Large intestine (tissue), 12 donors: ENCODE results near the gene CASP5. TPM values are rescaled to one million over a fixed set of nuclear protein-coding genes. Genes with fewer than 3 reads are reported as not detected.
"Not testable (repeated sequence)": the region's sequence is repeated elsewhere in the genome, so short reads cannot be mapped to it uniquely, and the experiment has no call there.

Experiments used
- DNase-seq, 2 donors: peaks; one replicate each; pipeline versions ENCODE4 v3.0.0 to v3.0.0-alpha.2; 2013
- H3K27ac ChIP-seq: one replicate; pipeline ENCODE4 v1.5.1; 2013; ENCODE audit warnings: low read length
- H3K27me3 ChIP-seq: 2 replicates; pipeline ENCODE4 v1.6.1; 2013; ENCODE audit warnings: low read length; ENCODE audit not compliant: control insufficient read depth, insufficient read depth
- H3K36me3 ChIP-seq: 2 replicates; pipeline ENCODE4 v1.6.1; 2013; ENCODE audit warnings: low read length; ENCODE audit not compliant: control insufficient read depth, insufficient read depth
- H3K4me1 ChIP-seq: one replicate; pipeline ENCODE4 v1.6.1; 2013; ENCODE audit warnings: low read length; ENCODE audit not compliant: control insufficient read depth, insufficient read depth
- H3K4me3 ChIP-seq: one replicate; pipeline ENCODE4 v1.5.1; 2013; ENCODE audit warnings: low read length
- H3K9me3 ChIP-seq: one replicate; pipeline ENCODE4 v1.6.1; 2013; ENCODE audit warnings: mild to moderate bottlenecking, low read depth, low read length, moderate library complexity; ENCODE audit not compliant: control insufficient read depth
- WGBS: methylation state at CpG from one replicate; pipeline ENCODE4 v1.1.5; 2013; ENCODE audit warnings: low lambda C conversion rate; ENCODE audit not compliant: insufficient coverage; 5-methylcytosine and 5-hydroxymethylcytosine counted together
- long read RNA-seq, 11 donors: transcript quantifications; one replicate each; lab custom pipeline, GENCODE V29; 2026
- polyA plus RNA-seq: library from polyadenylated mRNA; unstranded; fragments of 120-200 nt; gene quantifications from one replicate; pipeline ENCODE4 v1.2.1, GENCODE V29; 2013

Gene CASP5
- polyA plus RNA-seq, result 15.2 TPM
- long read RNA-seq, donor 1, partial matches to known transcripts, result 0 of 1 reads
- long read RNA-seq, donor 1, other reads (novel, unspliced or antisense), result 0 of 1 reads
- long read RNA-seq, donor 2, partial matches to known transcripts, result 5 of 10 reads
- long read RNA-seq, donor 2, other reads (novel, unspliced or antisense), result 0 of 10 reads
- long read RNA-seq, donor 3, result 0 reads
- long read RNA-seq, donor 4, result 0 reads
- long read RNA-seq, donor 5, result 0 reads
- long read RNA-seq, donor 6, result 0 reads
- long read RNA-seq, donor 7, result 0 reads
- long read RNA-seq, donor 8, result 0 reads
- long read RNA-seq, donor 9, partial matches to known transcripts, result 0 of 2 reads
- long read RNA-seq, donor 9, other reads (novel, unspliced or antisense), result 0 of 2 reads
- long read RNA-seq, donor 10, partial matches to known transcripts, result 0 of 1 reads
- long read RNA-seq, donor 10, other reads (novel, unspliced or antisense), result 0 of 1 reads
- long read RNA-seq, donor 11, result 0 reads

GRCh38 chr11:105023003-105023402 lies at the start of gene CASP5:
CASP5 (minus strand) TSS chr11:105023168; CDS start chr11:105023136, 32 bp downstream.
- H3K27me3 ChIP-seq, result no peaks in the 10 kb centered on the region
- peak within 1 kb of the TSS; percentile 82 for H3K27ac ChIP-seq
- H3K4me3 ChIP-seq, result no peak within 1 kb of the TSS
- H3K4me1 ChIP-seq, result peaks cover 13% of the 10 kb centered on the region
- H3K9me3 ChIP-seq, result no peaks in the 10 kb centered on the region
- peak; percentile 68 to 88 for DNase-seq
- H3K36me3 ChIP-seq, result peaks cover 14% of the 10 kb centered on the region

GRCh38 chr11:105072080-105072479 lies 49.1 kb upstream of the CASP5 start:
- H3K4me3 ChIP-seq, H3K27ac ChIP-seq, H3K27me3 ChIP-seq, H3K9me3 ChIP-seq, H3K4me1 ChIP-seq, H3K36me3 ChIP-seq, DNase-seq: not testable (repeated sequence)
- WGBS, result no CpG with 5 or more reads among the region's 2 CpGs

GRCh38 chr11:105071089-105071732 lies 48.2 kb upstream of the CASP5 start:
- Histone ChIP-seq H3K27me3 (no peaks in the 10 kb centered on the region), H3K36me3 (no peaks in the 10 kb centered on the region), H3K4me3 (no peak overlapping the region), H3K9me3 (no peaks in the 10 kb centered on the region), H3K4me1 (no peaks in the 10 kb centered on the region), H3K27ac (no peak overlapping the region)
- 91% methylated on average over 4 of the region's 4 CpGs for WGBS
- DNase-seq, result peak in 1 of 2 donors; percentile 6

GRCh38 chr11:105070306-105070705 lies 47.3 kb upstream of the CASP5 start:
- WGBS, result no CpG with 5 or more reads among the region's 4 CpGs
- Histone ChIP-seq H3K27ac (no peak overlapping the region), H3K4me1 (no peaks in the 10 kb centered on the region), H3K9me3 (no peaks in the 10 kb centered on the region), H3K36me3 (no peaks in the 10 kb centered on the region), H3K27me3 (no peaks in the 10 kb centered on the region), H3K4me3 (no peak overlapping the region)
- no peak for DNase-seq

- not testable (repeated sequence) for H3K36me3 ChIP-seq, H3K27me3 ChIP-seq, H3K27ac ChIP-seq, H3K4me1 ChIP-seq, DNase-seq, H3K4me3 ChIP-seq, H3K9me3 ChIP-seq
- WGBS, result no CpG with 5 or more reads among the region's 2 CpGs
Measured at GRCh38 chr11:105069749-105070148, 46.8 kb upstream of the CASP5 start.

GRCh38 chr11:105063245-105063941 lies 40.4 kb upstream of the CASP5 start:
- WGBS, result 86% methylated on average over 4 of the region's 9 CpGs
- H3K9me3 ChIP-seq, H3K4me1 ChIP-seq, H3K27ac ChIP-seq, H3K27me3 ChIP-seq, H3K4me3 ChIP-seq, H3K36me3 ChIP-seq, DNase-seq: not testable (repeated sequence)

GRCh38 chr11:105057432-105057831 lies 34.5 kb upstream of the CASP5 start:
- Histone ChIP-seq H3K36me3 (no peaks in the 10 kb centered on the region), H3K9me3 (no peaks in the 10 kb centered on the region), H3K27me3 (no peaks in the 10 kb centered on the region), H3K4me1 (no peaks in the 10 kb centered on the region), H3K27ac (no peak overlapping the region), H3K4me3 (no peak overlapping the region)
- DNase-seq, result no peak
- 86% methylated on average over 1 of the region's 4 CpGs for WGBS

- no peaks in the 10 kb centered on the region for H3K27me3 ChIP-seq
- no peaks in the 10 kb centered on the region for H3K9me3 ChIP-seq
- no peaks in the 10 kb centered on the region for H3K4me1 ChIP-seq
- H3K36me3 ChIP-seq, result no peaks in the 10 kb centered on the region
- DNase-seq, result no peak
- no peak overlapping the region for H3K27ac ChIP-seq
- H3K4me3 ChIP-seq, result no peak overlapping the region
- WGBS, result no CpG with 5 or more reads among the region's 1 CpG
Measured at GRCh38 chr11:105056446-105056845, 33.5 kb upstream of the CASP5 start.

- DNase-seq, result no peak
- H3K4me3 ChIP-seq, result no peak overlapping the region
- H3K9me3 ChIP-seq, result no peaks in the 10 kb centered on the region
- WGBS, result 0% methylated on average over 1 of the region's 2 CpGs
- no peaks in the 10 kb centered on the region for H3K36me3 ChIP-seq
- no peak overlapping the region for H3K27ac ChIP-seq
- H3K4me1 ChIP-seq, result no peaks in the 10 kb centered on the region
- no peaks in the 10 kb centered on the region for H3K27me3 ChIP-seq
Measured at GRCh38 chr11:105054723-105055493, 31.9 kb upstream of the CASP5 start.

GRCh38 chr11:105052487-105052886 lies 29.5 kb upstream of the CASP5 start:
- no peak for DNase-seq
- Histone ChIP-seq H3K27ac (no peak overlapping the region), H3K4me3 (no peak overlapping the region), H3K27me3 (no peaks in the 10 kb centered on the region), H3K36me3 (no peaks in the 10 kb centered on the region), H3K9me3 (no peaks in the 10 kb centered on the region), H3K4me1 (no peaks in the 10 kb centered on the region)
- WGBS, result no CpG with 5 or more reads among the region's 3 CpGs
